A549 (cell line): ENCODE data around the gene ONECUT2. TPM values are rescaled to one million over a fixed set of nuclear protein-coding genes. Genes with fewer than 3 reads are reported as not detected.

Source experiments
- ATAC-seq, 2 experiments: fragments of 200-7000 bp in 1 of 2; fragments of >200 bp in 1 of 2; cut with Nextera tagmentation in 1 of 2; cut with Tn5 transposase in 1 of 2; 3 replicates each; pipeline versions ENCODE4 v1.8.0 to v1.9.1; 2018 to 2020; ENCODE audit warnings: mild to moderate bottlenecking in 1 of 2, moderate library complexity in 1 of 2
- CTCF ChIA-PET: fragments of 300-600 bp; sonication (Branson Sonifier 250); formaldehyde crosslinking; extraction: SDS; loops from one replicate; lab custom pipeline; 2021; ENCODE audit warnings: antibody characterized with exemption, inconsistent platforms; lab: Yijun Ruan, JAX
- POLR2A ChIA-PET: fragments of 350-600 bp; formaldehyde crosslinking; extraction: SDS; loops from one replicate; lab custom pipeline; 2021; ENCODE audit warnings: antibody characterized with exemption, inconsistent platforms; lab: Yijun Ruan, JAX
- DNase-seq, 2 experiments: peaks; one replicate each; pipeline versions ENCODE4 v3.0.0 to v3.0.0-alpha.2; 2011 to 2016; ENCODE audit warnings: low read depth in 1 of 2, low spot score in 1 of 2
- FAIRE-seq: peaks from 2 replicates; lab custom pipeline; 2011; peaks lifted over from hg19 to GRCh38; lab: Jason Lieb, UNC
- H3K27ac ChIP-seq, 2 experiments: fragments of >200 bp; sonication (Bioruptor Twin); formaldehyde crosslinking; 3 replicates each; pipeline ENCODE4 v1.5.1; 2016 to 2017
- H3K4me1 ChIP-seq: fragments of >200 bp; sonication (Bioruptor Twin); formaldehyde crosslinking; 3 replicates; pipeline ENCODE4 v1.6.1; 2016
- H3K4me2 ChIP-seq: fragments of >200 bp; sonication (Bioruptor Twin); formaldehyde crosslinking; 3 replicates; pipeline ENCODE4 v1.6.1; 2016
- H3K4me3 ChIP-seq: fragments of >200 bp; sonication (Bioruptor Twin); formaldehyde crosslinking; 3 replicates; pipeline ENCODE4 v1.5.1; 2016
- H3K9me3 ChIP-seq: fragments of >200 bp; sonication (Bioruptor Twin); formaldehyde crosslinking; 3 replicates; pipeline ENCODE4 v1.6.1; 2016
- CBX2 ChIP-seq: fragments of 200-600 bp; sonication (generic); IDR thresholded peaks from 2 replicates; pipeline ENCODE4 v1.6.1; 2016; ENCODE audit warnings: low read depth, mild to moderate bottlenecking, borderline replicate concordance
- CBX8 ChIP-seq: fragments of 200-600 bp; sonication (generic); IDR thresholded peaks from 2 replicates; pipeline ENCODE4 v1.6.1; 2016
- EHF ChIP-seq: fragments of 250-450 bp; sonication (Bioruptor Pico); IDR thresholded peaks from 2 replicates; pipeline ENCODE4 v1.5.0; 2020; ENCODE audit warnings: mild to moderate bottlenecking
- FOSB ChIP-seq: fragments of 250-450 bp; sonication (Bioruptor Pico); IDR thresholded peaks from 2 replicates; pipeline ENCODE4 v1.5.0; 2020; ENCODE audit warnings: mild to moderate bottlenecking, moderate library complexity
- FOXS1 ChIP-seq: fragments of 250-450 bp; sonication (Bioruptor Pico); IDR thresholded peaks from 2 replicates; pipeline ENCODE4 v1.5.0; 2020; ENCODE audit warnings: mild to moderate bottlenecking, moderate library complexity
- HES2 ChIP-seq: fragments of >200 bp; sonication (Bioruptor Twin); formaldehyde crosslinking; IDR thresholded peaks from 2 replicates; pipeline ENCODE4 v1.6.1; 2016
- HEYL ChIP-seq: fragments of 250-450 bp; sonication (Bioruptor Pico); IDR thresholded peaks from 2 replicates; pipeline ENCODE4 v1.8.0; 2021; ENCODE audit warnings: mild to moderate bottlenecking, moderate library complexity
- KDM1A ChIP-seq: fragments of 200-600 bp; sonication (generic); IDR thresholded peaks from 2 replicates; pipeline ENCODE4 v1.6.1; 2016; ENCODE audit warnings: low read depth, mild to moderate bottlenecking
- KDM5A ChIP-seq: fragments of 200-600 bp; sonication (generic); IDR thresholded peaks from 2 replicates; pipeline ENCODE4 v1.6.1; 2016; ENCODE audit warnings: antibody characterized with exemption, mild to moderate bottlenecking
- MAFK ChIP-seq: fragments of 450-650 bp; IDR thresholded peaks from 2 replicates; pipeline ENCODE4 v1.6.1; 2014; ENCODE audit not compliant: partially characterized antibody
- MAZ ChIP-seq: fragments of 150-350 bp; IDR thresholded peaks from 2 replicates; pipeline ENCODE4 v1.6.1; 2014; ENCODE audit warnings: antibody characterized with exemption, low read depth, low read length, borderline replicate concordance
- MYC ChIP-seq: IDR thresholded peaks from 2 replicates; pipeline ENCODE4 v1.6.1; 2012; ENCODE audit warnings: mild to moderate bottlenecking, inconsistent platforms, low read length, improper control_type of control experiment, borderline replicate concordance
- NFE2L2 ChIP-seq: fragments of 150-350 bp; conservative IDR thresholded peaks from 2 replicates; pipeline ENCODE4 v1.6.1; 2014; ENCODE audit warnings: low read length
- NPAS2 ChIP-seq: fragments of 250-450 bp; sonication (Bioruptor Pico); IDR thresholded peaks from 2 replicates; pipeline ENCODE4 v1.8.0; 2022; ENCODE audit warnings: mild to moderate bottlenecking, moderate library complexity, borderline replicate concordance
- POLR2AphosphoS2 ChIP-seq: conservative IDR thresholded peaks from 2 replicates; pipeline ENCODE4 v1.6.1; 2012; ENCODE audit warnings: low read length, improper control_type of control experiment, inconsistent platforms
- RFX5 ChIP-seq: fragments of 450-650 bp; IDR thresholded peaks from 2 replicates; pipeline ENCODE4 v1.7.1; 2014; ENCODE audit warnings: antibody characterized with exemption, mild to moderate bottlenecking, moderate library complexity
- SREBF2 ChIP-seq: fragments of 450-650 bp; IDR thresholded peaks from 2 replicates; pipeline ENCODE4 v1.6.1; 2014; ENCODE audit warnings: mild to moderate bottlenecking, moderate library complexity
- USF2 ChIP-seq: fragments of 450-650 bp; IDR thresholded peaks from 2 replicates; pipeline ENCODE4 v1.6.1; 2014; ENCODE audit warnings: antibody characterized with exemption
- WGBS: methylation state at CpG from one replicate; pipeline ENCODE4 v1.1.6; 2017; ENCODE audit errors: missing lambda C conversion rate; 5-methylcytosine and 5-hydroxymethylcytosine counted together
- polyA plus RNA-seq, 4 experiments: library from polyadenylated mRNA; depleted of rRNA in 3 of 4; stranded (reverse); fragments of >200 nt; fragmentation: RNase III in 1 of 4; extraction: RNeasy Plus Mini Kit Qiagen cat#74134 plus additional on column Dnase treatment in 1 of 4; gene quantifications; 2 replicates in 3 of 4; 3 replicates in 1 of 4; pipeline ENCODE4 v1.2.3, GENCODE V29; 2011 to 2017
- TF ChIP-seq, protein P1 (sequence below): IDR thresholded peaks from 2 replicates; pipeline ENCODE4 v1.6.1; 2012; ENCODE audit warnings: low read depth, borderline replicate concordance
- TF ChIP-seq, protein P2 (sequence below): fragments of 150-350 bp; IDR thresholded peaks from 2 replicates; pipeline ENCODE4 v1.6.1; 2014; ENCODE audit warnings: low read depth, mild to moderate bottlenecking, low read length

ONECUT2 gene
- polyA plus RNA-seq, 2 of the 4 experiments (the other 2 are of a cell fraction) = 0.45 to 0.62 TPM

DNA sequence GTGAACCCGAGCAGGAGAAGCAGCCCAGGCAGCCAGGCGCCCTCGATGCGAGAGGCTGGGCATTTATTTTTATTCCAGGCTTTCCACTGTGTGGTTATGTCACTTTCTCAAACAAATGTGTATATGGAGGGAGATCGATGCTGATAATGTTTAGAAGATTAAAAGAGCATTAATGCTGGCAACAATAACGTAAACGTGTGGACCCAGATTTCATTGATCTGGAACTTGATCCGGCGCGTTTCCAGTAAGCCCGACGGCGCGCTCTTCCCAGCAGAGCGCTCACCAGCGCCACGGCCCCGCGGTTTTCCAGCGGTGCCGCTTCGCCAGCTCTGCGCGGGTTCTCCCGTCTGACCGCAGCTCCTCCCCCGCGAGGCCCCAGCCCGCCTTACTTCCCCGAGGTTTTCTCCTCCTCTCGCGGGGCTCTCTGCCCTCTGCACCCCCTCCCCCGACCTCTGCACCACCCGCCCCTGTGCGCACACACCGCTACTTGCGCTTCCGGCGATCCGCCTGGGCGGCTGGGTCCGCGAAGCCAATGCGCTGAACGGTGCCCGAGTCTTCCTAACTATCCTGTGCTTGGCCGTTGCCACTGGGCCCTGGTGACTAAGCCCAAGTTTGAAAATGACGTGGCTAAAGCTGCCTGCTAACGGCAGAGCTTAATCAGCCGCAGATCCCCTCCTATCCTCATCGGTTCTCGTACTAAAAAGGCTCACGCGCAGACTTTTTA lies 6.1 kb downstream of the ONECUT2 start:
- H3K27ac ChIP-seq = no peak overlapping the region
- no peak overlapping the region for H3K4me3 ChIP-seq
- DNase-seq = no peak
- ChIA-PET POLR2A (no interaction called here), CTCF (interaction anchor here (0.7 to 1.4 kb wide), 2 partner anchors 572 to 779 kb away, joined by 3 to 5 read pairs; no protein-coding TSS in a partner anchor)
- H3K4me1 ChIP-seq = peaks cover 27% of the 10 kb centered on the region
- no peaks in the 10 kb centered on the region for H3K9me3 ChIP-seq
- ATAC-seq = no peak
- WGBS = 94% methylated on average over 50 of the region's 54 CpGs
- H3K4me2 ChIP-seq = no peak overlapping the region
- no peak for FAIRE-seq
- TF ChIP-seq EHF (CRISPR knock-in tag) (no peak), SREBF2 (no peak), USF2 (no peak), NPAS2 (CRISPR knock-in tag) (no peak), KDM1A (no peak), CBX8 (no peak), FOSB (CRISPR knock-in tag) (no peak), CBX2 (no peak)
- TF ChIP-seq, protein P1, sequence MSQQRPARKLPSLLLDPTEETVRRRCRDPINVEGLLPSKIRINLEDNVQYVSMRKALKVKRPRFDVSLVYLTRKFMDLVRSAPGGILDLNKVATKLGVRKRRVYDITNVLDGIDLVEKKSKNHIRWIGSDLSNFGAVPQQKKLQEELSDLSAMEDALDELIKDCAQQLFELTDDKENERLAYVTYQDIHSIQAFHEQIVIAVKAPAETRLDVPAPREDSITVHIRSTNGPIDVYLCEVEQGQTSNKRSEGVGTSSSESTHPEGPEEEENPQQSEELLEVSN = no peak

DNA sequence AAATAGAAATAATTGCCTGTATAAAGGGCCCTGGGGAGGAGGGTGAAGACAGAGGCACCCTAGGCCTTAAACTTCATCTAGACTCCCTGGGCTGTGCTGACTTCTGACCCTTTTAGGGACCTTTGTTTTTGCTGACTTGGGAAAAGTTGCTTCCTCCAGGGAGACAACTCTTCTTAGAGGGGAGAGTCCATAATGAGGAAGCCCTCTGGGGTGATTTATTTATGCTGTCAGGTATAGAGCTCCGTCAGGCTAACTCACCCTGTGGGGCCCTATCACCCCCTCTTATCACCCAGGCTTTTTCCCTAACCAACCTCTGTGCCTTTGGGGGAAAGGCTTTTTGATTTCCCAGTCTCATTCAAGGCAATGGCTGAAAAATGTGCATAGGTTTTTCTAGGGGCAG lies 8.1 kb downstream of the ONECUT2 start:
- Histone ChIP-seq H3K9me3 (no peaks in the 10 kb centered on the region), H3K4me2 (no peak overlapping the region), H3K4me3 (no peak overlapping the region), H3K27ac (no peak overlapping the region), H3K4me1 (peaks cover 37% of the 10 kb centered on the region)
- ATAC-seq (no peak), DNase-seq (no peak), FAIRE-seq (no peak)
- ChIA-PET CTCF (no interaction called here), POLR2A (no interaction called here)
- 100% methylated on average over 1 of the region's 1 CpG for WGBS
- no peak for TF ChIP-seq MYC
- peak; percentile 38 for TF ChIP-seq MAFK

DNA sequence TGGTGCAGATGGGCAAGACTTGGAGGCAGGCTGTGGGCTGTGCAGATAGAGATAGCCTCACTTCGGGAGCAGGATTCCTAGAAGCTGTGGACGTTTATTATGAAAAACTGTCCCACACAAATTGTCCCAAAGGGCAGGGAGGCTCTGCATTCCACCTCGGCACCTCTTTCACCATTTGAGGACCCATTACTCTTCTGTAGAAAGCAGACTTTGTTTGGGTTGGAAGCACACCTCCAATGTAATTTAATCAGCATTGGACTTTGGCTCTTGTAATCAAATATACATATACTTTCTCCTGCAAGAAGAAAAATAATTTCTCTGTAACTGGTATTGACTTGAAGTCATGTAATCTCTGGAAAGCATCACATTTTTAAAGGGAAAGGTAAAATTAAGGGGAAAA lies 8.5 kb downstream of the ONECUT2 start:
- FAIRE-seq = no peak
- H3K4me1 ChIP-seq = peaks cover 37% of the 10 kb centered on the region
- ChIA-PET CTCF (no interaction called here), POLR2A (no interaction called here)
- DNase-seq = no peak
- TF ChIP-seq CBX2 (no peak), RFX5 (no peak), SREBF2 (no peak), POLR2AphosphoS2 (no peak), KDM5A (no peak), NFE2L2 (no peak), HEYL (CRISPR knock-in tag) (no peak), HES2 (no peak), MAZ (no peak), FOXS1 (CRISPR knock-in tag) (no peak), MYC (no peak)
- TF ChIP-seq, protein P2, sequence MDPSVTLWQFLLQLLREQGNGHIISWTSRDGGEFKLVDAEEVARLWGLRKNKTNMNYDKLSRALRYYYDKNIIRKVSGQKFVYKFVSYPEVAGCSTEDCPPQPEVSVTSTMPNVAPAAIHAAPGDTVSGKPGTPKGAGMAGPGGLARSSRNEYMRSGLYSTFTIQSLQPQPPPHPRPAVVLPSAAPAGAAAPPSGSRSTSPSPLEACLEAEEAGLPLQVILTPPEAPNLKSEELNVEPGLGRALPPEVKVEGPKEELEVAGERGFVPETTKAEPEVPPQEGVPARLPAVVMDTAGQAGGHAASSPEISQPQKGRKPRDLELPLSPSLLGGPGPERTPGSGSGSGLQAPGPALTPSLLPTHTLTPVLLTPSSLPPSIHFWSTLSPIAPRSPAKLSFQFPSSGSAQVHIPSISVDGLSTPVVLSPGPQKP = no peak
- no peaks in the 10 kb centered on the region for H3K9me3 ChIP-seq
- no peak overlapping the region for H3K4me3 ChIP-seq
- ATAC-seq = no peak
- WGBS = 65% methylated on average over 3 of the region's 3 CpGs
- H3K27ac ChIP-seq = no peak overlapping the region
- 0 out of 3 replicates have a peak overlapping the region, but pooled peaks have one; percentile 6 for H3K4me2 ChIP-seq
